ENCODE measurements around the gene TXNDC12.

GRCh38 chr1:52008071-52008809 lies 46.8 kb downstream of the TXNDC12 start:
- no peak for TF ChIP-seq POLR2A (IDR thresholded peaks at IDR 0.05; ENCODE audit: low read length)
- TF ChIP-seq MAZ (IDR thresholded peaks at IDR 0.05; ENCODE audit: borderline replicate concordance, low read depth, low read length): no peak
- no peak for TF ChIP-seq CEBPB (IDR thresholded peaks at IDR 0.05)
- TF ChIP-seq CTCF (IDR thresholded peaks at IDR 0.05): no peak
- TF ChIP-seq HMGXB4 (CRISPR knock-in tag; IDR thresholded peaks at IDR 0.05; ENCODE audit: borderline replicate concordance): no peak
- TF ChIP-seq EP300 (IDR thresholded peaks at IDR 0.05): no peak
- TF ChIP-seq PHF8 (IDR thresholded peaks at IDR 0.05; ENCODE audit: borderline replicate concordance, low read depth): no peak
- no peak for TF ChIP-seq ZSCAN20 (CRISPR knock-in tag; IDR thresholded peaks at IDR 0.05)
- no peak for TF ChIP-seq RAD21 (conservative IDR thresholded peaks at IDR 0.05 in 1 of 2, IDR thresholded peaks at IDR 0.05 in 1 of 2)
- no peak for TF ChIP-seq MYC (IDR thresholded peaks at IDR 0.05; ENCODE audit: borderline replicate concordance, low read length)
- TF ChIP-seq ZFP36 (IDR thresholded peaks at IDR 0.05; ENCODE audit: borderline replicate concordance, partially characterized antibody): no peak
- TF ChIP-seq RCOR1 (IDR thresholded peaks at IDR 0.05; ENCODE audit: low read depth, low read length): no peak
- no peak for TF ChIP-seq RFX5 (IDR thresholded peaks at IDR 0.05)
- TF ChIP-seq NR3C1 (IDR thresholded peaks at IDR 0.05): no peak
